Measurements from ENCODE around the gene TRPM3.

Gene TRPM3

DNA sequence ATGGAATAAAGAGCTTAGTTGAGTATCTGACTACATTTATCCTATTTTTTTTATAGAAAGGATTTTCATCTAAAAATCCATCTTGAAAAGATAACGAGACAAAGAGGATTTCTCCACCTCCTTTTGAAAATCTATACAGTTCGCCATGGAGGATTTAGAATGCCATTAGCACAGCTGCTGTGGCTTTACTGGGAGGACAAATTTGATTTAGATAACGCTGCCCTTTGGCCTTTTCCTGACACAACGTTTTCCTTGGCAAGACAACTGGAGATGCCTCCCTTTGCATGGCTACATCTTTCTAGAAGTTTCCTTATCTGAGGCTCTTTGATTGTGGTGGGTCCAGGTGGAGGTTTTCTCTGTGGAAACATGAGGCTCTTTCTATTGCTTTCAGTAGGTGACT, 560.3 kb downstream of the TRPM3 start:
- DNase-seq (ENCODE audit: low read depth, low spot score) = no peak

DNA sequence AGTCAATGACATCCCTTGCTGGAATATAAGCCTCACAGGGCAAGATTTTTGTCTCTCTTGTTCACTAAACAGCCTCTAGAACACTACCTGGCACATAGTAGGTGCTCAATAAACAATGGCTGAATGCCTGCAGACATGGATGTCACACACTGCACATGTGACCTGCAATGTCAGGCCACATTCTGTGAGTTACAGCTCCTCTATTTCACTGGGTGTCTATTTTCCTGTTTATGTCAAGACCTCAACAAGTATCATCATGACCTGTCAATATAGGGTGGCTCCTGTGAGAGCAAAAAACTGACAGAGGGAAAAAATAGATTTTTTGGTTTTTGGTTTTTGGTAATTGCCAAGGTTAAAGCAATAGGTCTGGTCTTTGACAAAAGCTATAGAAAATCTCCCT, 562.3 kb downstream of the TRPM3 start:
- no peak for DNase-seq (ENCODE audit: low read depth, low spot score)

DNA sequence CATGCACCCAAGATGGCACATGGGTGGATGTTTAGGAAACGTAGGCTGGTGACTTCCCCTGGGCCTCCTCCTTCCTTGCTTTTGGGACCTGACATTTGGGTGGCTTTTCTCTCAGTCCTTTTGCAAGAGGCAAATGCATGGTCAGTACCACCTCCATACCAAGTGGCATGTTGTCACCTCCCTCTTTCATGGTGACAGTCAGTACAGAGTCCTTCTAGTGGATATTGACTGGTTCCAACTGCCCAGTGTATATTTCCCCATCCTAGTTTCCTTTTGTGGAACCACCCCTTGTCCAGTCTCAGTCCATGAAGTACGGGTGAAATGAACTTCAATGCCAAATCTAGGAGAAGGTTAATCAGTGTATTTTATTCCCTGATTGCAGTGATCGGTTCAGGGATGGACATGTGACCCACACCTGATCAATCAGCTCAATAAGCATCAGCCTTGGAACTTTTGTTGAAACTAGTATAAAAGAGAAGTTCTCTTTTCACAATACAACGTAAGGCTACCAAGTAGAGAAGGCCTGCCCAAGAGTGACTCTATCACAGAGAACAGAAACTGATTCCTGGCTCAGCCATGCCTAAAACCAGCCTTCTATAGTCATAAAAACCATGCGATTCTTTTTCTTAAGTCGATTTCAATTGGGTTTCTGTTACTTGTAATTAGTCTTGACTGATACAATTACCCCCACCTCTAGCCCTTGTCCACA, 563.6 kb downstream of the TRPM3 start:
- DNase-seq (ENCODE audit: low read depth, low spot score) = no peak

DNA sequence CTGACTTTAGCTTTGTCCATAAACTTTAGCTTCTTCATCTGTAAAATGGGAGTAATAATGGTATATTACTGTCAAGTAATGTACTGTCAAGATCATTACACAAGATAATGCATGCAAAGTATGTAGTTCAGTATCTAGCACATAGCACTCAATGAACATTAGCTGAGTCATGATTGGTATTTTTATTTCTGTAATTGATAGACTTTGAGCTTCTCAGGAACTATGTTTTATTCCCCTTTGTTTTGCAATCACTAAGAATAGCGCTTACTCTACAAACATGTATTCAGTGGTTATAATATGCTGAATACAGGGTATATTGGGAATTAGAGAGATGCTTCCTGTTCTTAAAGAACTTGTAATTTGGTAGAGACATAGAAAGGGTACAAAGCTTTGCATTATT, 564.6 kb downstream of the TRPM3 start:
- DNase-seq (ENCODE audit: low read depth, low spot score) = no peak

DNA sequence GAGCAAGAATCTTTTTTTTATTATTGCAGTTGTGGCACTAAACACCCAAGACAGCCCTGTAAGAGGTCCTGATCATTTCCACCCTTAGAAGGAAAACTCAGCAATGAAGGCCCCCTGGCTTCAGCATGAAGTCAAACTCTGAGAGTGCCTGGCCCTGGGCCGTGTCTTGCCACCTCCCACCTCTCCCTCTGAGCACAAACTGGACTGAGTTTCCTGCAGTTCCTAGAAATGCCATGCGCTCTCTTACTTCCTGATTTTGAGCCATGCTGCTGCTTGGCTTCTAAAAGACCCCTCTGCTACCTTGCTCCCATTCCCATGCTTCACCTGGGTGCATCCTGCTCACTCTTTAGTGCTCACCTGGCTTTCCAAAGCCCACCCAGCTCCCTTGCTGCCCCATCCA, 566.5 kb downstream of the TRPM3 start:
- no peak for DNase-seq (ENCODE audit: low read depth, low spot score)

DNA sequence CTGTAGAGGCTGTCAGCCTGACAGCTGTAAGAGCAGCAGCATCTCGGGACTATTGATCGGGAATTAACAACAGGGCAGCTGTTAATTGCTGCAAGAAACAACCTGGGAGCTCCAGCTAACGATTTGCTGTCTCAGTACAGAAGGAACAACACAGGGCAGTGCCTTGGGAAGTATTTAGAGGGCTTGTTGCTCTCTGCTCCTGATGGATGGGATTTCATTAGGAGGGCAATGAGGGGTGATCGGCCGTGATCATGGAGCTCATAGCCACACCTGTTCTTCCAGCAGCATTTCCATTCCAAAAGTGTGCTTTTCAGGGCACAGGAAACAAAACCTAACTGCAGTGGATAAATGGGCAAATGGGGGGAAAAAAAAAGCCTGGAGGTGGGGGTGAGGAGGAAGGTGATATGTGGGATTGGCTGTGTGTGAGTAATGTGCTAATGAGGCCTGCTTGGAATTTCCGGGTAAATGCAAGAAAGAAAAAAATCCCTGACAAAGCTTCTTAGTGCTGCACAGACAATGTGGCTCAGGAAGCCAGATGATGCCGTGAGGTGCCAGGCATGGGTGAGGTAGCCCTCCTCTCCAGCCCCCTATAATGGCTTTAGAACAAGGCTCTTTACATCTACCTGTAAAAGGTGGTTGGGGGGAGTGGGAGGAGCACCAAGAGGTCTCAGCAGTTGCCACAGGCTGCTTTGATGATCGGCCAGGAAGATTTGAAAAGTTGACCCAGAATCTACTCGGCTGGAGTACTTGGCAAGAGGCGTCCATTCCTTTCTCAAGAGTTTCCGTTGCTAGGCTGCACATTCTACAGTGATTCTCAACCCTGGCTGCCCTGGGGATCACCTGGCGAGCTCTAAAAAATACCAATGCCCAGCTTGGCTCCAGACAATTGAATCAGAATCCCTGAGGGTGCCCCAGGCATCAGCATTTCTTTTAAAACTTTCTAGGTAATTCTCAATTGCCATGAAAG, 567.4 kb downstream of the TRPM3 start:
- DNase-seq (ENCODE audit: low read depth, low spot score) = peak; percentile 85

DNA sequence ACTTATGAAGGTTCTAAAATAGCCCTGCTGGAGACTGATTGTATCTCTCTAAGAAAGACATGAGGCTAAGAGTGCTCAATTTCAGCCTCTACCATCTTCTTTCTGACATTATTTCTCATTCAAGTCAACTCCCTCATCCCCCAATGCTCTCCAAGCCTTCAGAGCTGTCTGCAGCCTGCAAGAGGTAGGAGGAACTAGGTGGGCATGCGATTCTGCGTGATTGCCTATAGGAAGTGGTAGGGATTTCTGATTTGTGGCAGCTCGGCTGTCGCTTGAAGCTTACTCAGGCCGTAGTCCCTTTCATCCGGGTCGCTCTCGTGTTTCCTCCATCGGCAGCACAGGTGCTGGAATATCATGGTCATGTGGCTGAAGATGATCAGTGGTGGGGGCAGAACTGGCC, 568.9 kb downstream of the TRPM3 start:
- no peak for DNase-seq (ENCODE audit: low read depth, low spot score)

DNA sequence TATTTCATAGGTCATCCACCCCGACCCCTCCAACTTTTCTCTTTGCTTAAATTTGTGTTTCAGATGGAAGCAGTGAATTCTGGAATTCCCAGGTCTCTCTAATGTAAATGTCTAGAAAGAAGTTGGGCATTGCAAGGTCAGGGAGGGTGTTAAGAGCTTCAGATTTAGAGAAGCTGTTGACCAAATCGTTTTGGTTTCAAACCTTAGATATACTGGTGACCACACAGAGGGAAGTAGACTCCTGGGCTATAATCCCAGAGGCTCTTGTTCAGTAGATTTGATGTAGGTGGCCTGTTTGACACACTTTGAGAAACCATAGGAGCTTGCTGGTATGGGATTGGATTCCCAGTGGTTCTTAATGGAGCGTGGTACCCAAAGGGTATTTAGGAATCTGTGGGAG, 569.6 kb downstream of the TRPM3 start:
- no peak for DNase-seq (ENCODE audit: low read depth, low spot score)

DNA sequence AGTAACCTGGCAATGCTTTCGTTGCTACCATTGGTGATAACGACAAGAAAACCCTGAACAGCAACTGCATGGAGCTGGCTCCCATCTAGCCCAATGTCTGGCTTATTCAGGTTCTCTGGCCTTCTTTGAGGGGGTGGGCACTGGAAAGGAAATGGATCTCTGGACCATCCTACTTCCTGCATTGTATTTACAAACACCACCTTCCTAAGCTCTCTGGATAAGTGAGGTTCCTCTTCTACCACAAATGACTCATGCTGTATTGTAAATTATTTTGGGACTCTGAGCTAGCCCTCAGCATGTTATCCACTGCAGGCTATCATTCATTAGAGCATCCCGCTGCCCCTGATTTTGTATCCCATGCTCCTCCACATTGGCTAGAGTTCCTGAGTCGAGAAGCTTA, 570.0 kb downstream of the TRPM3 start:
- DNase-seq (ENCODE audit: low read depth, low spot score) = no peak

DNA sequence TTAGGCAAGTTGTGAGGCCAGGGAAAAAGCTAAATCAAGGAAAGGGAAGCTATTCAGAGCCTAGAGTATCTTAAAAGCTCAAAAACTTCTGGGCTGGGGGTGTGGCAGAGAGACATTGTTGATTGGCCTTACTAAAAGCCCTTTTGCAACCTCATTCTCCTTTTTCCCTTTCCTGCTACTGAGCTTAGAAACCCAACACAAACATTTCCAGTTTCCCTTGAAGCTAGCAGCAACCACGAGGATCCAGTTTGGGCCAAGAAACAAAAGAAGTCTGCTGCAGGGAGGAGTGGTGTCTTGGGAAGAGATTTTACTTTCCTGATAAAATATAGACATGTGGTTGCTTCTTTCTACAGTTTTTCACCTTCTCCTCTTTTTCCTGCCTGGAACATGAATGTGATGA, 571.5 kb downstream of the TRPM3 start:
- DNase-seq (ENCODE audit: low read depth, low spot score) = no peak

DNA sequence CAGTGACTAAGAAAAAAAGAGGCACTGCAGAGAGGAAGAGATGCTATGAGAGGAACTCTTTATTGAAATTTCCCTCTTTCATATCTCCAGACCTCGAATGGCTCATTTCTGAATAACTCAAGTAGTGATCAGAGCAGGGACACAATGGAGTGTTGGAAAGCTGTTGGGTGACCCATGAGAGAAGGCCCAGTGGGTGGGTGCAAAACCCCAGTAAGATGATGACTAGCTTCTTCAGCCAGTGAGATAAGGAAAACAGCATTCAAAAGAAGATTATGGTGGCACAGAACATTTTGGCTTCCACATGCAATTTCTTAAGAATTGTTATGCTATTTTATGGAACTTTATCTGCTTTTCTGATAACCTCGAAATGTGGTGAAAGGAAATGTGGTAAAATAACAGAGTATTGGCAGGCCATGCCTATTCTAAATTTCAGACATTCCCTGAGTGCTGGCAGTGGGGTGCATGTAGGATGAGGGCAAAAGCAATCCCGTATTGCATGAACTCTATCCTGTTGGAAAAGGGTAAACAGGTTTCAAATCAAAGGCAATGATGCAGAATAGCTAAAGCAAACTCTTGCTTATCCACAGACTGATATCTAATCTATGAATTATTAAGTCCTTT, 579.0 kb downstream of the TRPM3 start:
- DNase-seq (ENCODE audit: low read depth, low spot score) = no peak

DNA sequence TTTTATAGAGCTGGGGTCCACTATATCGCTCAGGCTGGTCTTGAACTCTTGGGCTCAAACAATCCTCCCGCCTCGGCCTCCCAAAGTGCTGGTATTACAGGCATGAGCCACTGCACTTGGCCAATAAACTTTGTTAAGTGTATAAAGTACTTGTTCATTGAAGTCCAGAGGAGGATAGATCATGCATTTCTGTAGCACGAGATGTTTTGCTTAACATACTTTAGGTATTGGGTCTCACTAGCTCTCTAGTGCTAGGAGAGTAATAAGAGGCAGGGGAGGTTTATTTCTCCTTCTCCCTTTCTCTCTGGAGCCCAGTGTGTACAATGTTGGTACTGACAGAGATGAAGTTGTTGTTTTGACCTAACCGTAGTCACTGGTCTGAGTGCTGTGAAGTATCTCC, 581.4 kb downstream of the TRPM3 start:
- no peak for DNase-seq (ENCODE audit: low read depth, low spot score)

DNA sequence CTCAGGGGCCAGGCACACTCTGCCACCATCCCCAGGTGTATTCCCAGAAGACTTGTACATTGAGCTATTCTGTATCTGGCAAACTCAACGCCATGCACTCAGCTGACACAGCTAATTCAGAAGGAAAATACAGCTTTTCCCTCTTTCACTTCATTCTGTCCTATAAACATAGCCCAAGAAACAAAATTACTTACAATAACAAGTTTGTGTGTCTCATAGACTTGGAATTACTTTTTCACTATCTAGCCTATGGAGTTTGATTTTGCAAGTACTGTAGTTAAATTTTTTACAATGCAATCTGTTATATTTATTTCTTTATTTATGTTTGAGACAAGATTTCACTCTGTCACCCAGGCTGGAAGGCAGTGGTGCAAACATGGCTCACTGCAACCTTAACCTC, 581.9 kb downstream of the TRPM3 start:
- DNase-seq (ENCODE audit: low read depth, low spot score) = no peak

DNA sequence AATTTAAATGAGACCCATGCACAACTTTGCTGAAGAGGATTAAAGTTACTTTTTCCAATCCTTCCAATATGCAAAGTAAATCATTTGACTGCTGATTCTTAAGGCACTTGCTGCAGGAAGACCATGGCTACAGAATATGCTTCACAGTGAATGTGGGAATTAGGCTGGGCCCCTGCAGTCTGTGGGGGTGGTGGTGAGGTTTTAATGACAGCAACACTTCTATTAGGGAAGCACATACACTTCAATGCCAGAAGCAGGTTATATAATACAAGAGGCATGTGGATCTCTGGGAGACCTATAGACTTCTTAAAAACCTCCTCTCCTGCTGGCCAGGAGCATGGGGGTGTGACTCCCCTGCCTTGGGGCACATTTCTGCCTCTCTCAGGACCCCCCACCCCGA, 582.4 kb downstream of the TRPM3 start:
- no peak for DNase-seq (ENCODE audit: low read depth, low spot score)

DNA sequence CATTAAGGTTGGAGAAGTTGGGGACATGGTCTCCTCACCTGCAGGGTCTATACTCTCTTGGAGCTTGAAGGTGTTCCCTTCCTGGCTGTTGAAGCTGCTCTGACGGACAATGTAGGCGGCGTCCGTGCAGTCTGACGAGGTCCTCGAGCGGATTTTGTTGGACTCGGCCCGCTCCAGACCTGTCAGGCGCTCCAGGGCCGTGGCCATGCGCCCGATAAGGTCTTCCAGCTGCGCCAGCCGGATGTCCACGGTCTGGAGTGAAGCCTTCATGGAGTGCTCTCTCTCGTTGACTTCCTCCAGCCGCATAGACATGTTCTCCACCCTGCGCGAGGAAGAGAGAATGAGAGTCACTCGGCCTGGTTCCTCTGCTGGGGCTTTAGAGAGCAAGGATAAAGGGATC, 584.3 kb downstream of the TRPM3 start:
- DNase-seq (ENCODE audit: low read depth, low spot score) = no peak

DNA sequence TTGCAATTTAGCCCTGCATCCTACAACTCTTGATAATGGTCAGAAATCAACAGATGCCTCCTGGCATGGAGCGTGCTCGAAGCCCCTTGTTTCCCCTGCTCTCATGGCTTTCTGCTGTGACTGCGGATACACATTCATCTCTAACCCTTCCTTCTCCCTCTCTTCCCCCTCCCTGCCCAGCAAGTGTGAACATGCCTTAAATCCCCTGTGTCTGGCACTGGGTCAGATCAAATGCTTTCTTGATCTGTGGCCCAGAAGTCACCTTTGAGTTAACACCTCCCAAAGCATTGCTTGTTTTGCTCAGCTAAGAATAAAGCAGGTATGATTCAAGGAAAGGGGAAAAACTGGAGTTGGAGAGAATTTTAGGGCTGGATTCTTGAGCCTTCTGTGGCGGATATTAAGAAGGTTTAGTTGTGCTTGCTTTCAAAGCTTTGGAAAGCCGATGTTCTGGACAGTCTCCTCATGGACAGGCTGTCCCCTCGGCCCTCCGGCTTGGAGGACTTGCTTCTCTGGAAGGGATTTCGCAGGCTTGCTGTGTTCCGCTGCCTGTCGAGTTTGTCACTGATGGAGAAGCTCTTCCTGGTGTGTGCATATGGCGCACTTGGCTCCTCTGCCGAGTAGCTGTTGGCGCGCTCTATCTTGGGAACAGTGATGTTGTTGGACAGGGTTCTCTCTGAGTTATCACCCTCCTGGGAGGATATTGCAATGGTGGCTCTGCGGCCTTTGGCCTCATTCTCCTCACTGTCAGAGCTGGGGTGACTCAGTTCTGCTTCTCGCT, 585.7 kb downstream of the TRPM3 start:
- no peak for DNase-seq (ENCODE audit: low read depth, low spot score)

DNA sequence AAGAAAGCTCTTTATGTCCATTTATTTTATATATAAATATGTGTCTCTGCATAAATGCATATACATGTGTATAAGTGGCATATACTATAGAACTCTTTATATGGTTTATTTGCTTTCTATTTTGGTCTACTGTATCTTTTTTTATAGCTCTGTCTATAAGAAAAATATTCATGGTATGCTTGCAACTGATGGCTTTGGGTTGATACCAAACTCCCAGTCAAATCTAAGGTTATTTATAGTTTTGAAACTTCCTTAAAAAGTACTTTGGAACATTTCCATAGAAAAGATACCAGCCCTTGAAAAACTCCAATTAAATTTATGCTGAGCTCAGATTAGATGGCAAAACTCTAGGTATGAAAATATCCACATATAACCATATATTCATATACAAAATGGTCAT, 587.0 kb downstream of the TRPM3 start:
- no peak for DNase-seq (ENCODE audit: low read depth, low spot score)

DNA sequence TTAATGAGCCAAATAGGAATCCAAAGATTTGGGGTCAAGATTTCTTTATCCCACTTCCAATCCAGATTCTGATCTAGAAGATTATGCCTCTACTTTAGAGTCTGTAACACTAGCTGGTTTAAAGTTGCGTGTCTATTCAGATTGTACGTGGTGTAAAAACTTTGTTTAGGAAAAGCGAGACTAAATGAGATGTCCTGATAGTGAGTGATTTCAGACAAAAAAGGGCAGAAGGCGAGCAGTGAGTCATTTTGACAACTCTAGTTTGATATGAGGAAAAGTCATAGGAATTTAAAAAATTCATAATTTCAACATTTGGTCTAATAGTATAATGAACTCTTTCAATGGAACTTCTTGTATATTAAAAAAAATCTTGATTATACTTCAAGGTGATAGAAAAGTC, 587.4 kb downstream of the TRPM3 start:
- no peak for DNase-seq (ENCODE audit: low read depth, low spot score)

DNA sequence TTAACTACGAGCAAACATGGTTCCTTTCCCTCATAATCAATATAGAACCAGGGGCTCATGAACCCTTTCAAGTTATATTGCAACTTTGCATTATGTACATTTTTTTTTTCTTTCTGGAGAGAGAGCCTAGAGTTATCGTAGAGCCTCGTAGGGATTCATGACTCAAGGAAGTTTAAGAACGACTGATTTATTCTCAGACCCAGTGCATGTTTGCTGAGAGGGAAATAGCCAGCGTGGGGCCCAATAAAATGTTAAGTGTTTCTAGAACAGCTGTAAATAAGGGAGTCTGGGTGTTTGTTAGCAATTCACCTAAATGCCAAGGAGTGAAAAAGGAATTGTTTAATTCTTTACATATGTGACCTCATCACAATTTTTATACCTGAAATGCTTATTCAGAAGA, 587.9 kb downstream of the TRPM3 start:
- no peak for DNase-seq (ENCODE audit: low read depth, low spot score)

DNA sequence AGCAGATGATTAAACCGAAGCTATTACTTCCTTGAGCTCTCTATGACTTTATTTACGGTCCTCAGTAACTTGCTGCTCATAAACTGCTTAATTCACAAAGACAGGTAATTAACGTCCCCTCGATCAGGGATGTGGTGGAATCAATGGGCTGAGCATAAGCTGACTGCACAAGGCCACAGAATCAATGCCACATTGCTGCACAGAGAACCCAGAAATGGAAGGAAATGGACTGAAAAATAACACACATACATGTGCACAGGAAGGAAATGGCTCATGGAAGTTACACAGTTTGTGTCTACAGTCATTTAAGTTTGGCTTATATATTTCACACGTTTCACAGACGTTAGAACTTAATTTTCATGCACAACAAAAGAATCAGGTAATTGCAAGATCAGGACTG, 588.7 kb downstream of the TRPM3 start:
- no peak for DNase-seq (ENCODE audit: low read depth, low spot score)

DNA sequence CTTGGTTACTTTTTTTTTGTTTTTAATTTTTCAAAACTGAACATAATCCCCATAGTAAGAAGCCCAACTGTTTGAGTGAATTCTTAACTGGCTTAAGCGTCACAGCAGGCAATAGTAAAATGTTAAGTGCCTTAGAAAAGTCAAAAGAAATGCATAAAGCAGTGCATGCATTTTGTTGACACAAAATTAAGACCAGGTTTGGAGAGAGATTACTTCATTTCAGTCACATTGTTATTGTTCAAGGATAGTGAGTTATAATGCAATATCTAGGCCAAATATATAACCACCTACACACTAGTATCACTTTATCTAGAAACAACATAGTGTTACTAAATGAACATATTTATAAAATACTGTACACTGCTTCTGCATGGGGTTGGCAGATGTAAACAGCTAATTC, 590.1 kb downstream of the TRPM3 start:
- DNase-seq (ENCODE audit: low read depth, low spot score) = no peak

DNA sequence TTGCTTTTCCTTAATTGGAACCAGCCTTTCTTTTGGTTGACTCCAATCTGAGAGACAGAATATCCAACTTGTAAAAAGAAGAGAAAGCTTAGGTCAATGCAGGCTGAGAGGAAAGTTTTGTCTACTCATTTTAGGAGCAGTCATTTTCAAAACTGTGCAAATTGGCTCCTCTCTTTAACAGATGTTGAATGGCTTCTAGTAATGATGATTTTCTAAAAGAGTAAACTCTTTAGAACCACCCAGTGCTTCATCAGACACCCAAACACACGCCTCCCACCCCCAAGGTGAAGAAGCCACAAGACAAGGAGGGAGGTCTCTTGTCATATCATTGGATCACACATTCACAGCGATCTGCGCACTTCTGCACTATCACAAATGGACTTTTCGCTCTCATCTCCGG, 590.7 kb downstream of the TRPM3 start:
- DNase-seq (ENCODE audit: low read depth, low spot score) = no peak

All from iPS DF 19.7 (cell line).